GM19239 (cell line): ENCODE measurements around the gene MTARC2.

ENCODE experiments used
- DNase-seq: peaks from one replicate; pipeline ENCODE4 v3.0.0; 2011; ENCODE audit warnings: low spot score; ENCODE audit not compliant: insufficient read length
- FAIRE-seq: peaks from 2 replicates; lab custom pipeline; 2011; peaks lifted over from hg19 to GRCh38; lab: Jason Lieb, UNC

The MTARC2 gene

GRCh38 chr1:220796530-220796929, 48.4 kb downstream of the MTARC2 start:
- DNase-seq (no peak), FAIRE-seq (no peak)

GRCh38 chr1:220797044-220797443, 48.9 kb downstream of the MTARC2 start:
- DNase-seq (no peak), FAIRE-seq (no peak)

- FAIRE-seq, result no peak
These were observed 49.4 kb downstream of the MTARC2 start for GRCh38 chr1:220797553-220797952.

GRCh38 chr1:220798338-220798737, 50.2 kb downstream of the MTARC2 start:
- no peak for FAIRE-seq
- DNase-seq, result no peak

More at GRCh38 chr1:220797553-220797952, 49.4 kb downstream of the MTARC2 start:
- DNase-seq, result no peak

- DNase-seq, result no peak
- FAIRE-seq, result no peak
These were observed 52.1 kb downstream of the MTARC2 start for GRCh38 chr1:220800262-220800661.

GRCh38 chr1:220803401-220804201, 55.5 kb downstream of the MTARC2 start:
- peak; percentile 57 for FAIRE-seq
- no peak for DNase-seq

- FAIRE-seq (no peak), DNase-seq (no peak)
These were observed 56.1 kb downstream of the MTARC2 start for GRCh38 chr1:220804202-220804586.

GRCh38 chr1:220806408-220806807, 58.3 kb downstream of the MTARC2 start:
- DNase-seq, result no peak
- no peak for FAIRE-seq

GRCh38 chr1:220807726-220808125, 59.6 kb downstream of the MTARC2 start:
- FAIRE-seq (no peak), DNase-seq (no peak)

- no peak for DNase-seq
- FAIRE-seq, result no peak
These were observed 60.4 kb downstream of the MTARC2 start for GRCh38 chr1:220808345-220809186.

- FAIRE-seq (no peak), DNase-seq (no peak)
These were observed 61.0 kb downstream of the MTARC2 start for GRCh38 chr1:220809187-220809550.

- no peak for DNase-seq
- no peak for FAIRE-seq
These were observed 61.6 kb downstream of the MTARC2 start for GRCh38 chr1:220809704-220810103.

GRCh38 chr1:220810179-220810653, 62.1 kb downstream of the MTARC2 start:
- FAIRE-seq, result no peak
- peak; percentile 41 for DNase-seq

- no peak for DNase-seq
- FAIRE-seq, result no peak
These were observed 62.8 kb downstream of the MTARC2 start for GRCh38 chr1:220810963-220811362.

- DNase-seq, result no peak
These were observed 63.6 kb downstream of the MTARC2 start for GRCh38 chr1:220811695-220812094.

GRCh38 chr1:220812308-220812707, 64.2 kb downstream of the MTARC2 start:
- FAIRE-seq (no peak), DNase-seq (no peak)

More at GRCh38 chr1:220811695-220812094, 63.6 kb downstream of the MTARC2 start:
- no peak for FAIRE-seq

- no peak for FAIRE-seq
- no peak for DNase-seq
These were observed 64.9 kb downstream of the MTARC2 start for GRCh38 chr1:220813013-220813412.

- no peak for DNase-seq
- FAIRE-seq, result no peak
These were observed 67.3 kb downstream of the MTARC2 start for GRCh38 chr1:220815409-220815808.

- FAIRE-seq (no peak), DNase-seq (no peak)
These were observed 69.8 kb downstream of the MTARC2 start for GRCh38 chr1:220817907-220818306.

- no peak for FAIRE-seq
- no peak for DNase-seq
These were observed 70.5 kb downstream of the MTARC2 start for GRCh38 chr1:220818421-220819173.
